ENCODE measurements around the gene MEF2A.

DNA sequence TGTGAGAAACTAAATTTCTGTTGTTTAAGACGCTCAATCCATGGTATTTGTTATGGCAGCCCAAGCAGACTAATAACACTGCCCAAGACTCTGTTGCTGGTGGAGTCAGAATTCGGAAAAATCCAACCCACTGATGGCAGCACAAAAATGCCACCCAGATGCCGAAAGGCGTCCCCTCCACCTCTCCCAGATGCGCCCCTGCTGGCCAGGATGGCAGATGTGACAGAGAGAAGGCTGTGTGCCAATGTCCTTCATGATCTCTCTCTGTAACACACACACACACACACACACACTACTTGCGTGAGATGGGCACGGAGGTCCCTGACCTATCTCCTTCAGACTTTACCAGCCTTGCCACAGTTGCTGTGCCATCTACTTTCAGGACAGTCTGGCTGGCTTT lies 178.4 kb downstream of the MEF2A start:
- TF ChIP-seq, protein P1, sequence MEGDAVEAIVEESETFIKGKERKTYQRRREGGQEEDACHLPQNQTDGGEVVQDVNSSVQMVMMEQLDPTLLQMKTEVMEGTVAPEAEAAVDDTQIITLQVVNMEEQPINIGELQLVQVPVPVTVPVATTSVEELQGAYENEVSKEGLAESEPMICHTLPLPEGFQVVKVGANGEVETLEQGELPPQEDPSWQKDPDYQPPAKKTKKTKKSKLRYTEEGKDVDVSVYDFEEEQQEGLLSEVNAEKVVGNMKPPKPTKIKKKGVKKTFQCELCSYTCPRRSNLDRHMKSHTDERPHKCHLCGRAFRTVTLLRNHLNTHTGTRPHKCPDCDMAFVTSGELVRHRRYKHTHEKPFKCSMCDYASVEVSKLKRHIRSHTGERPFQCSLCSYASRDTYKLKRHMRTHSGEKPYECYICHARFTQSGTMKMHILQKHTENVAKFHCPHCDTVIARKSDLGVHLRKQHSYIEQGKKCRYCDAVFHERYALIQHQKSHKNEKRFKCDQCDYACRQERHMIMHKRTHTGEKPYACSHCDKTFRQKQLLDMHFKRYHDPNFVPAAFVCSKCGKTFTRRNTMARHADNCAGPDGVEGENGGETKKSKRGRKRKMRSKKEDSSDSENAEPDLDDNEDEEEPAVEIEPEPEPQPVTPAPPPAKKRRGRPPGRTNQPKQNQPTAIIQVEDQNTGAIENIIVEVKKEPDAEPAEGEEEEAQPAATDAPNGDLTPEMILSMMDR (IDR thresholded peaks at IDR 0.05), result no peak
- TF ChIP-seq POLR2A (IDR thresholded peaks at IDR 0.05), result no peak

Data from thyroid gland (tissue), 4 donors.